ENCODE results near the gene KMT5C. TPM values are rescaled to one million over a fixed set of nuclear protein-coding genes. Genes with fewer than 3 reads are reported as not detected.

Gene KMT5C
- total RNA-seq, 4 donors from 2014 or later: 5.0 to 8.7 (median 8.1) TPM

GRCh38 chr19:55301459-55302317 lies 38.0 kb upstream of the KMT5C start:
- H3K27ac ChIP-seq (replicated peaks in 1 of 4): peak overlapping the region in 1 of 4 donors; percentile 10
- 18% methylated on average over 30 of the region's 42 CpGs for WGBS

DNA sequence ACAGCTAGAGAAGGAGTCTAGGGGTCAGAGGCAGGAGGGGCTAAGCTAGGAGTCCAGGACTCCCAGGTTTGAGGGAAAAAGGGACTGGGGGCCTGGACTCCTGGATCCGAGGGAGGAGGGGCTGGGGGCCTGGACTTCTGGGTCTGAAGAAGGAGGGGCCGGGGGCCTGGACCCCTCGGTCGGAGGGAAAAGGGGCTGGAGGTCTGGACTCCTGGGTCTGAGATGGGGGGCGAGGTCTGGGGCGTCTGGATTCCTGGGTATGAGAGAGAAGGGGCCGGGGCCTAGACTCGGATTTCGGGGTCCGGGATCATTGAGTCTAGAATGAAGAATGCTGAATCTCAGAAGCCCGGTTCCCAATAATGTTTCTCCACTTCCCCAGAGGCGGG lies 37.4 kb upstream of the KMT5C start:
- peak overlapping the region in 1 of 4 donors; percentile 50 for H3K4me3 ChIP-seq
- H3K27ac ChIP-seq (replicated peaks in 1 of 4): peak overlapping the region in 1 of 4 donors; percentile 10
- no peaks in the 10 kb centered on the region for H3K27me3 ChIP-seq
- 67% methylated on average over 11 of the region's 12 CpGs for WGBS
- intact Hi-C loops (cut with DNase I): loop anchor here (5.0 to 10.0 kb wide), 3 partner anchors 40 to 112 kb away; partner anchors contain the start of gene TMEM238
- H3K36me3 ChIP-seq: peaks cover 3 to 68% (median 38%) of the 10 kb centered on the region in 4 donors
- TF ChIP-seq, protein P1, sequence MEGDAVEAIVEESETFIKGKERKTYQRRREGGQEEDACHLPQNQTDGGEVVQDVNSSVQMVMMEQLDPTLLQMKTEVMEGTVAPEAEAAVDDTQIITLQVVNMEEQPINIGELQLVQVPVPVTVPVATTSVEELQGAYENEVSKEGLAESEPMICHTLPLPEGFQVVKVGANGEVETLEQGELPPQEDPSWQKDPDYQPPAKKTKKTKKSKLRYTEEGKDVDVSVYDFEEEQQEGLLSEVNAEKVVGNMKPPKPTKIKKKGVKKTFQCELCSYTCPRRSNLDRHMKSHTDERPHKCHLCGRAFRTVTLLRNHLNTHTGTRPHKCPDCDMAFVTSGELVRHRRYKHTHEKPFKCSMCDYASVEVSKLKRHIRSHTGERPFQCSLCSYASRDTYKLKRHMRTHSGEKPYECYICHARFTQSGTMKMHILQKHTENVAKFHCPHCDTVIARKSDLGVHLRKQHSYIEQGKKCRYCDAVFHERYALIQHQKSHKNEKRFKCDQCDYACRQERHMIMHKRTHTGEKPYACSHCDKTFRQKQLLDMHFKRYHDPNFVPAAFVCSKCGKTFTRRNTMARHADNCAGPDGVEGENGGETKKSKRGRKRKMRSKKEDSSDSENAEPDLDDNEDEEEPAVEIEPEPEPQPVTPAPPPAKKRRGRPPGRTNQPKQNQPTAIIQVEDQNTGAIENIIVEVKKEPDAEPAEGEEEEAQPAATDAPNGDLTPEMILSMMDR (IDR thresholded peaks at IDR 0.05): no peak
- TF ChIP-seq POLR2AphosphoS5 (IDR thresholded peaks at IDR 0.05) (no peak), EP300 (IDR thresholded peaks at IDR 0.05) (no peak), POLR2A (IDR thresholded peaks at IDR 0.05; ENCODE audit: low read depth) (no peak)
- peaks cover 9 to 12% (median 10%) of the 10 kb centered on the region in 4 donors for H3K4me1 ChIP-seq
- H3K9me3 ChIP-seq: no peaks in the 10 kb centered on the region
- DNase-seq (ENCODE audit: extremely low spot score): no peak

More at GRCh38 chr19:55301459-55302317, 38.0 kb upstream of the KMT5C start:
- H3K9me3 ChIP-seq: no peaks in the 10 kb centered on the region
- peaks cover 1 to 67% (median 33%) of the 10 kb centered on the region in 4 donors for H3K36me3 ChIP-seq
- H3K4me1 ChIP-seq: peaks cover 9 to 12% (median 10%) of the 10 kb centered on the region in 4 donors
- TF ChIP-seq, protein P1 (IDR thresholded peaks at IDR 0.05): peak in 2 of 3 experiments; percentile 98 to 99
- TF ChIP-seq POLR2A (IDR thresholded peaks at IDR 0.05; ENCODE audit: low read depth) (no peak), POLR2AphosphoS5 (IDR thresholded peaks at IDR 0.05) (peak in 1 of 2 donors; percentile 88)
- peak overlapping the region; percentile 36 to 50 (median 38) for H3K4me3 ChIP-seq
- DNase-seq (ENCODE audit: extremely low spot score): peak; percentile 94
- no peaks in the 10 kb centered on the region for H3K27me3 ChIP-seq
- intact Hi-C loops (cut with DNase I): loop anchor here (5.0 to 10.0 kb wide), 3 partner anchors 41 to 113 kb away; partner anchors contain the start of gene TMEM238

DNA sequence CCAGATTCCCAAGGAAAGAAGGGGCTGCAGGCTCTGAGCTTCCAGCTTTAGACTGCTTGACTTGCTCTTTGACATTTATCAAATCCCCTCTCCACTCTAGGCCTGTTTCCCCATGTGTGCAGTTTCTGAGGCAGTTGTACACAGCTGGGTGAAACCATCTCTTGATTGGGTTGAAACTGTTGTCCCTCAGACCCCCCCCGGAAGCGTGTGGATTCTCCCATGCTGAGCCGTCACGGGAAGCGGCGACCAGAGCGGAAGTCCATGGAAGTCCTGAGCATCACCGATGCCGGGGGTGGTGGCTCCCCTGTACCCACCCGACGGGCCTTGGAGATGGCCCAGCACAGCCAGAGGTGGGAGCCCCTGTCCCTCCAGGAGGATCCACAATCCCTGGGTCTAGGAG lies 36.2 kb upstream of the KMT5C start:
- Histone ChIP-seq H3K27me3 (no peaks in the 10 kb centered on the region), H3K27ac (replicated peaks in 1 of 4) (no peak overlapping the region), H3K9me3 (no peaks in the 10 kb centered on the region), H3K4me3 (no peak overlapping the region), H3K4me1 (peaks cover 9 to 12% (median 10%) of the 10 kb centered on the region in 4 donors), H3K36me3 (peaks cover 3 to 65% (median 37%) of the 10 kb centered on the region in 4 donors)
- 92% methylated on average over 2 of the region's 11 CpGs for WGBS
- no peak for TF ChIP-seq POLR2AphosphoS5 (IDR thresholded peaks at IDR 0.05)
- TF ChIP-seq, protein P1 (IDR thresholded peaks at IDR 0.05): no peak
- TF ChIP-seq POLR2A (IDR thresholded peaks at IDR 0.05; ENCODE audit: low read depth): no peak
- no peak for TF ChIP-seq EP300 (IDR thresholded peaks at IDR 0.05)
- intact Hi-C loops (cut with DNase I): loop anchor here (5.0 to 10.0 kb wide), 3 partner anchors 39 to 111 kb away; partner anchors contain the start of gene TMEM238
- DNase-seq (ENCODE audit: extremely low spot score): no peak

DNA sequence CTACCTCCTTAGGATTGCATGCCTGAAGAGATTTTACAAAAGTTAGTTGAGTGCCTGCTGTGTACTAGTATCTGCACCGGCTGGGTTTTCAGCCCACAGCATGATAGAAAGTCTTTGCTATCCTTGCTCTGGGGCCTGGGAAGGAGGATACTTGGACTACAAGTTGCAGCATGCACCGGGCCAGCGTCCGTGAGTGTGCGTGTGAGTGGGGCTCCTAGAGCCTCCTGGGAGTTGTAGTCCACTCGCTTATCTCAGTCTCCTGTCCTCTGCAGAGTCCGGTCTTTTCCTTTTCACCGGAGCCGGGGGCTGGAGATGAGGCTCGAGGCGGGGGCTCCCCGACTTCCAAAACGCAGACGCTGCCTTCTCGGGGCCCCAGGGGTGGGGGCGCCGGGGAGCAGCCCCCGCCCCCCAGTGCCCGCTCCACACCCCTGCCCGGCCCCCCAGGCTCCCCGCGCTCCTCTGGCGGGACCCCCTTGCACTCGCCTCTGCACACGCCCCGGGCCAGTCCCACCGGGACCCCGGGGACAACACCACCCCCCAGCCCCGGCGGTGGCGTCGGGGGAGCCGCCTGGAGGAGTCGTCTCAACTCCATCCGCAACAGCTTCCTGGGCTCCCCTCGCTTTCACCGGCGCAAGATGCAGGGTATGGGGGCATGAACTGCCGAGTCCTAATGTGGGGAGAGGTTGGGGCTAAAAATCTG lies 35.2 kb upstream of the KMT5C start:
- no peak for DNase-seq (ENCODE audit: extremely low spot score)
- Histone ChIP-seq H3K4me3 (no peak overlapping the region), H3K9me3 (no peaks in the 10 kb centered on the region), H3K27me3 (no peaks in the 10 kb centered on the region), H3K27ac (replicated peaks in 1 of 4) (no peak overlapping the region), H3K4me1 (peaks cover 9 to 12% (median 10%) of the 10 kb centered on the region in 4 donors), H3K36me3 (peaks cover 3 to 70% (median 40%) of the 10 kb centered on the region in 4 donors)
- WGBS: 91% methylated on average over 30 of the region's 39 CpGs
- intact Hi-C loops (cut with DNase I): loop anchor here (5.0 to 10.0 kb wide), 3 partner anchors 38 to 110 kb away; partner anchors contain the start of gene TMEM238
- TF ChIP-seq POLR2A (IDR thresholded peaks at IDR 0.05; ENCODE audit: low read depth): no peak

Data from esophagus muscularis mucosa (tissue), 4 donors.